Astrocyte of the spinal cord (primary cell): Measurements from ENCODE around the gene G6PD.
"Not testable (repeated sequence)": the region's sequence is repeated elsewhere in the genome, so short reads cannot be mapped to it uniquely, and the experiment has no call there.

Experiments
- DNase-seq: peaks from one replicate; pipeline ENCODE4 v3.0.0; 2011; ENCODE audit warnings: low read depth, low spot score
- H3K4me3 ChIP-seq: 2 replicates; pipeline ENCODE4 v1.5.1; 2011; ENCODE audit warnings: low read depth, mild to moderate bottlenecking, low read length, moderate library complexity
- CTCF ChIP-seq: IDR thresholded peaks from 2 replicates; pipeline ENCODE4 v1.5.1; 2012; ENCODE audit warnings: low read depth, mild to moderate bottlenecking, low read length, inconsistent platforms
- in situ Hi-C: cut with HindIII; loops from 2 replicates; pipeline ENCODE4 v1.10.0; 2017; ENCODE audit warnings: low sequenced_read_pairs

G6PD gene

DNA sequence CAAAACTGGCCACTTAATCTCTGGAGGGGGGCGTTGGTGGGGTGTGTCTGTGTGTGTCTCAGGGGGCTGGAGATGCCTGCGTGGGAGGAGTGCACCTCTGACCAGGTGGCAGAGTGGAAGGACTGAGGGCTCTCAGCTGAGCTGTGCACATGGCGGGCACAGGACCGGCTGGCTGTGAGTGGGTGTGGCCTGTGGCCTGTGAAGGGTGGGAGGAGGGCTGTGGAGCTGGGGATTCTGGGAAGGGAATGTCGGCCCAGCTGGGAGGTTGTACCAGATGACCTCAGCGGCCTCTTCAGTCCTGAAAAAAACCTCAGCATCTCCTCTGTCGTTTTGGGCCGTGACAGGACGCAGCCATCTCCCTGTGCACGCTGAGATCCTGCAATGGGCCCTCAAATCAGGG, 15.6 kb upstream of the G6PD start:
- in situ Hi-C loops, DNase-seq, H3K4me3 ChIP-seq: not testable (repeated sequence)

GRCh38 chrX:154560326-154560725, 13.7 kb upstream of the G6PD start:
- DNase-seq, H3K4me3 ChIP-seq: not testable (repeated sequence)

DNA sequence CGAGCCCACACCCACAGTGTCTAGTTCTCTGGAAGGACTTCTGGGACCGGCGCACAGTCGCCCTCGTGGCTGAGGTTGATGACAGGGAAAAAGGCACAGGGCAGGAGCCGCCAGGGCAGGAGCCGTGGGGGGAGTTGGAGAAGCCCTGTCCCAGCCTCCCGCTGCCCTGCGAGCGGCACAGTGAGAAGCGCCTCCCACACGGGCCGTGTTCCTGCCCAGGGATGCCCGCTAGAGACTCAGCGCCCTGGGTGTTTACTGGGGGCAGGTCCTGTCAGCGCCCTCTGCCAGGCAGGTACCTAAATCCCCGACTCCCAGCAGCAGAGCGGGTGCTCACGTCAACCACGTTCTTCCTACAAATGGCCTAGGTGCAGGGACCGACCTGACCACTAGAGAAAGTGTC, 12.2 kb upstream of the G6PD start:
- DNase-seq, in situ Hi-C loops, H3K4me3 ChIP-seq: not testable (repeated sequence)

More at GRCh38 chrX:154560326-154560725, 13.7 kb upstream of the G6PD start:
- in situ Hi-C loops = not testable (repeated sequence)

- DNase-seq, H3K4me3 ChIP-seq, in situ Hi-C loops: not testable (repeated sequence)
Measured at GRCh38 chrX:154558060-154558690, 11.5 kb upstream of the G6PD start.

- H3K4me3 ChIP-seq, in situ Hi-C loops, DNase-seq: not testable (repeated sequence)
Measured at GRCh38 chrX:154552112-154552806, 5.6 kb upstream of the G6PD start.

DNA sequence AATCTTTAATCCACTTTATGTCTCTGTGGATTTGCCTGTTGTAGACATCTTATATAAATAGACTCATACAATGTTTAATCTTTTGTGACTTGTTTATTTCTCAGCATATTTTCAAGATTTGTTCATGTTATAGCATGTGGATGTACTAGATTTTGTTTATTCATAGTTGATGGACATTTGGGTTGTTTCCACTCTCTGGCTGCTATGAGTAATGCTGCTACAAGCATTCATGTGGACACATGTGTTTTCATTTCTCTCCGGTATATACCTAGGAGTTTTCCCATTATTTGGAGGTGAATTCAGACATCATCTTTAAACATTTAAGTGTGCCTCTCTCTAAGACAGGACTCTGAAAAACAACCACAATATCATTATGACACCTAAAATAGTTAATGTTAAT, 3.1 kb upstream of the G6PD start:
- in situ Hi-C loops = no loop called here
- no peak for DNase-seq
- no peak overlapping the region for H3K4me3 ChIP-seq
- TF ChIP-seq CTCF = no peak

DNA sequence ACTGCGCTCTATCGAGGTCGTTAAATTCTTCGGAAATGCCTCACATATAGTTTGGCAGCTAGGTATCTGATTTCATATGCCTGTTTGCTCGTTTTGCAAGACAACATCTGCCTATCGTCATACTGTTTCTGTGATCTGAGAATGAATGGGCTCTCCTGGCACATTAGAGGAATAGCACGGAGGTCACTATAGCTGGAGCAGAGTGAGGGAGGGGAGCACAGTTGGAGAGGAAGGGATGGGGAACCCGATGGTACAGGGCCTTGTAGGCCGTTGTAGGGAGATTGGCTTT, 1.3 kb upstream of the G6PD start:
- in situ Hi-C loops = no loop called here
- no peak for TF ChIP-seq CTCF
- peak; percentile 18 for DNase-seq
- peak overlapping the region; percentile 74 for H3K4me3 ChIP-seq

GRCh38 chrX:154547245-154548027, 790 bp upstream of the G6PD start, which contains the start of gene IKBKG:
TSS of gene IKBKG (plus strand) at chrX:154547620. CDS start at chrX:154552003, 4,383 bp downstream.
- H3K4me3 ChIP-seq = peak within 1 kb of the TSS; percentile 74
- DNase-seq = peak; percentile 93
- in situ Hi-C loops = no loop called here
- TF ChIP-seq CTCF = no peak

DNA sequence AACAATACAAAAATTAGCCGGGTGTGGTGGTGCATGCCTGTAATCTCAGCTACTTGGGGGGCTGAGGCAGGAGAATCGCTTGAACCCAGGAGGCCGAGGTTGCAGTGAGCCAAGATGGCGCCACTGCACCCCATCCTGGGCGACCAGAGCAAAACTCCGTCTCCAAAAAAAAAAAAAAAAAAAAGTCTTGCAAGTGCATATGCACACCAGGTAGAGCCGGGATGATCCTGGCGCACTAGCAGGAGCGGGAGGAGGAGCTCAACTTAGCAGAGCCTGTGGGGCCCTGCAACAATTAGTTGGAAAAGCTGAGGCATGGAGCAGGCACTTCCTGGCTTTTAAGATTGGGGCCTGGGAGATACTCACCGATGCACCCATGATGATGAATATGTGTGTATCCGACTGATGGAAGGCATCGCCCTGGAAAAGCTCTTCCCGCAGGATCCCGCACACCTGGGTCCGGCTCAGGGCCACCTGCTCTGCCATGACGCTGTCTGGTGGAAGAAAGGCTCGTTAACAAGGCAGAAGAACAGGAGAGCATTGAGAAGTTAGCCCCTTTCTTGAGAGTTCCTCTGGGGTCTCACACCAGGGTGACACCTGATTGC, 872 bp downstream of the G6PD start:
- peak overlapping the region; percentile 56 for H3K4me3 ChIP-seq
- DNase-seq = no peak
- in situ Hi-C loops = no loop called here
- TF ChIP-seq CTCF = no peak
